Measurements from ENCODE around the gene KCTD21.

- TF ChIP-seq, protein P1, sequence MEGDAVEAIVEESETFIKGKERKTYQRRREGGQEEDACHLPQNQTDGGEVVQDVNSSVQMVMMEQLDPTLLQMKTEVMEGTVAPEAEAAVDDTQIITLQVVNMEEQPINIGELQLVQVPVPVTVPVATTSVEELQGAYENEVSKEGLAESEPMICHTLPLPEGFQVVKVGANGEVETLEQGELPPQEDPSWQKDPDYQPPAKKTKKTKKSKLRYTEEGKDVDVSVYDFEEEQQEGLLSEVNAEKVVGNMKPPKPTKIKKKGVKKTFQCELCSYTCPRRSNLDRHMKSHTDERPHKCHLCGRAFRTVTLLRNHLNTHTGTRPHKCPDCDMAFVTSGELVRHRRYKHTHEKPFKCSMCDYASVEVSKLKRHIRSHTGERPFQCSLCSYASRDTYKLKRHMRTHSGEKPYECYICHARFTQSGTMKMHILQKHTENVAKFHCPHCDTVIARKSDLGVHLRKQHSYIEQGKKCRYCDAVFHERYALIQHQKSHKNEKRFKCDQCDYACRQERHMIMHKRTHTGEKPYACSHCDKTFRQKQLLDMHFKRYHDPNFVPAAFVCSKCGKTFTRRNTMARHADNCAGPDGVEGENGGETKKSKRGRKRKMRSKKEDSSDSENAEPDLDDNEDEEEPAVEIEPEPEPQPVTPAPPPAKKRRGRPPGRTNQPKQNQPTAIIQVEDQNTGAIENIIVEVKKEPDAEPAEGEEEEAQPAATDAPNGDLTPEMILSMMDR (IDR thresholded peaks at IDR 0.05): no peak
- no peak for TF ChIP-seq EZH2 (IDR thresholded peaks at IDR 0.05)
These were observed 49.0 kb upstream of the KCTD21 start for GRCh38 chr11:78237293-78238046.

Measured in neural progenitor cell (in vitro differentiated cells).